DND-41 (cell line): ENCODE measurements around the gene ADH5.
"Not testable (repeated sequence)": the region's sequence is repeated elsewhere in the genome, so short reads cannot be mapped to it uniquely, and the experiment has no call there.

Source experiments
- CTCF ChIP-seq: IDR thresholded peaks from 2 replicates; pipeline ENCODE4 v1.5.1; 2012; ENCODE audit warnings: borderline replicate concordance, low read length, moderate library complexity, mild to moderate bottlenecking; ENCODE audit not compliant: poor library complexity, severe bottlenecking; ENCODE audit errors: extremely low read depth
- EZH2 ChIP-seq: IDR thresholded peaks from 3 replicates; pipeline ENCODE4 v1.6.1; 2012; ENCODE audit warnings: borderline replicate concordance, low read depth, mild to moderate bottlenecking, moderate library complexity, low read length, inconsistent platforms; ENCODE audit not compliant: severe bottlenecking

GRCh38 chr4:99065521-99065920 lies 23.1 kb downstream of the ADH5 start:
- TF ChIP-seq CTCF, EZH2: not testable (repeated sequence)
